WI38 (cell line): Measurements from ENCODE around the gene GRIA4.
"Not testable (repeated sequence)": the region's sequence is repeated elsewhere in the genome, so short reads cannot be mapped to it uniquely, and the experiment has no call there.

Experiments used
- H3K4me3 ChIP-seq: 2 replicates; pipeline ENCODE4 v1.5.1; 2011; ENCODE audit warnings: low read depth, mild to moderate bottlenecking, control low read depth, low read length
- CTCF ChIP-seq: IDR thresholded peaks from 2 replicates; pipeline ENCODE4 v1.5.1; 2012; ENCODE audit warnings: low read depth, mild to moderate bottlenecking, control low read depth, low read length

Gene GRIA4

GRCh38 chr11:105763594-105763993 is 153.7 kb downstream of the GRIA4 start:
- H3K4me3 ChIP-seq, result no peak overlapping the region
- no peak for TF ChIP-seq CTCF

DNA sequence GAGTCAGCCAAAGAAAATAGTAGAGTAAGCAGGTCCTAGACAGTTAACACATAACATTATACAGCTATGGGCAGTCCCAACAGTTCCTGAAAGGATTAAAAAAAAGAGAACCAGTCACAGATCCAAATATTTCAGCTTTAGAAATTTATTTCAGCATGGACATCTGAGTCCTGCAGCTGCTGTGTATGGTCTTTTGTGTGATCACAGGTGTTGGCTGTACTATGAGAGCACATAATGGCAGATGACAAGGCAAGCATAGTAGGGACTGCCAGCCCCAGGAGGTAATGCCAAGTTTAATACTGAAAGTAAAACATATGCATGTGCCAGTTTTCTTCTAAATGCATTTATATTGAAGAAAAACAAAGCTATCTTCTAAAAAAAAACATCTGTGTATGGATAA is 158.1 kb downstream of the GRIA4 start:
- no peak for TF ChIP-seq CTCF
- no peak overlapping the region for H3K4me3 ChIP-seq

- TF ChIP-seq CTCF, result no peak
- no peak overlapping the region for H3K4me3 ChIP-seq
Measured at GRCh38 chr11:105769627-105770026, 159.8 kb downstream of the GRIA4 start.

- H3K4me3 ChIP-seq, result not testable (repeated sequence)
Measured at GRCh38 chr11:105773452-105773851, 163.6 kb downstream of the GRIA4 start.

GRCh38 chr11:105774899-105775298 is 165.0 kb downstream of the GRIA4 start:
- H3K4me3 ChIP-seq, result no peak overlapping the region
- no peak for TF ChIP-seq CTCF

- no peak for TF ChIP-seq CTCF
- no peak overlapping the region for H3K4me3 ChIP-seq
Measured at GRCh38 chr11:105780781-105781525, 171.1 kb downstream of the GRIA4 start.

DNA sequence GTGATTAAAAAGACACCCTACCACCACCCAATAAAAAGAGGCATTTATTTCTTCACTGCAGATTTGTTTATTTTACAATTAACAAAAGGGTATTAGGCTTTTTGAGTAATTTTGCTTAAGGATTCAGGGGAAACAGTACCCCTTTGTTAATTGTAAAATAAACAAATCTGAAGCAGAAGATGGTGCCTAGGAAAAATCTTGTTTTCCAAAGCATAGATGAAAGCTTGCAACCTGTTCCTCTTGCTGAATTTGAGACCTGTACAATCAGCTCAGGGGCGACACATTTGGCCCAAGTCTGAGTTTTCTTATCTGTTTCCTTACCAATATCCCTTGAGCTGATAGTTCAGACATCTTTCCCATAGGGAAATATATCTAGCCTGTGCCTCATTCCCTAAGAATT is 171.9 kb downstream of the GRIA4 start:
- no peak overlapping the region for H3K4me3 ChIP-seq
- TF ChIP-seq CTCF, result no peak

GRCh38 chr11:105783216-105783615 is 173.3 kb downstream of the GRIA4 start:
- H3K4me3 ChIP-seq, result no peak overlapping the region

GRCh38 chr11:105785850-105786249 is 176.0 kb downstream of the GRIA4 start:
- H3K4me3 ChIP-seq, result not testable (repeated sequence)

More at GRCh38 chr11:105783216-105783615, 173.3 kb downstream of the GRIA4 start:
- no peak for TF ChIP-seq CTCF
